ENCODE measurements around the gene PABPN1.
"Not testable (repeated sequence)": the region's sequence is repeated elsewhere in the genome, so short reads cannot be mapped to it uniquely, and the experiment has no call there.

The PABPN1 gene, protein sequence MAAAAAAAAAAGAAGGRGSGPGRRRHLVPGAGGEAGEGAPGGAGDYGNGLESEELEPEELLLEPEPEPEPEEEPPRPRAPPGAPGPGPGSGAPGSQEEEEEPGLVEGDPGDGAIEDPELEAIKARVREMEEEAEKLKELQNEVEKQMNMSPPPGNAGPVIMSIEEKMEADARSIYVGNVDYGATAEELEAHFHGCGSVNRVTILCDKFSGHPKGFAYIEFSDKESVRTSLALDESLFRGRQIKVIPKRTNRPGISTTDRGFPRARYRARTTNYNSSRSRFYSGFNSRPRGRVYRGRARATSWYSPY

DNA sequence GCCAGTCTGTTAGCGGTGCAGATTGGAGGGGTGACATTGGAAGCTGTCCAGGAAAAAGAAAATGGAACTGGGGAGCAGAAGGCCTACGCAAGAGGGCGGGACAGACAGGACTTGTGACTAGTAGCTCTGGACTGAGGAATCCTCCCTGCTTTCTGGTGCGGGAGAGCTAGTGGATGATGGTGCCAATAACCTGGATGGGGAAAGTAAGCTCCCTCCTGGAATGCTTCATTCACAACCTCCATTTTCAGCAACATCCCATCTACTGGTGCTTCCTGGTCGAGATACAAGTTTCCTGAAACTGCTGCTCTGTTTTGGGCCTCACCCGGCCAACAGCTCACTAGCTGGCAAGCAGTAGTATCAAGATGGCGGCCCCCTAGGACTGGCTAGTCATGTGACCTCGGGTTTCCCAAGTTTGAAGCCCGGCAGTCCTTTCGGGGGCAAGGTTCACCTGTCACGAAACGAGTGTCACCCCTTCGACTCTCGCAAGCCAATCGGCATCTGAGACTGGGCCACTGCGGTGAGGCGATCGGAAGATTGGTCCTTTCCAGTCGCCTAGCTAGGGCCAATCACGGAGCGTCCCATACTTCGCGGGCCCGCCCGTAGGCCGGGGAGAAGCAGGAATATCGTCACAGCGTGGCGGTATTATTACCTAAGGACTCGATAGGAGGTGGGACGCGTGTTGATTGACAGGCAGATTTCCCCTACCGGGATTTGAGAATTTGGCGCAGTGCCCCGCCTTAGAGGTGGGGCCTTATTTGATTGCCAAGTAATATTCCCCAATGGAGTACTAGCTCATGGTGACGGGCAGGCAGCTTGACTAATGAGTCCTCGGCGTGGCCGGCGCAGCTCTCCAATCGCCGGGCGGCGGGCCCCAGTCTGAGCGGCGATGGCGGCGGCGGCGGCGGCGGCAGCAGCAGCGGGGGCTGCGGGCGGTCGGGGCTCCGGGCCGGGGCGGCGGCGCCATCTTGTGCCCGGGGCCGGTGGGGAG is at the start of gene PABPN1:
PABPN1 (plus strand) TSS at position 874 of the 988 bp plus-strand sequence; CDS start at position 887, 13 bp downstream.
- FAIRE-seq (peak; percentile 9), DNase-seq (ENCODE audit: low spot score) (peak; percentile 97)

DNA sequence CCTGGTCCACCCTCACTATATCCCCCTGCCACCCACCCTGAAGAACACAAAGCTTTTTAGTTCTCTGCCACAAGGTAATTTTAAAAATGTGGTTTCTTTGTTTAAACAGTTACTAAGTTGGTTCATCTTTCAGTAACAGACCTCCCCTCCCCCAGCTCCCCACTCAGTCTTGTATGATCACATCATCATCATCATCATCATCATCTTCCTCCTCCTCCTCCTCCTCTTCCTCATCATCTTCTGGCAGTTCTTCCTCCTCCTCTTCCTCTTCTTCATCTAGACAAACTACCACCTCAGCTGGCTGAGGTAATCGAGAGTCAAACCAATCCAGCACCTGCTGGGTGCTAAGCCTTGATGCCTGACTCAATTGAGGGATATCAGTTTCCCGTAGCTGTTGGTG is 45.8 kb upstream of the PABPN1 start:
- FAIRE-seq (no peak), DNase-seq (ENCODE audit: low spot score) (no peak)

DNA sequence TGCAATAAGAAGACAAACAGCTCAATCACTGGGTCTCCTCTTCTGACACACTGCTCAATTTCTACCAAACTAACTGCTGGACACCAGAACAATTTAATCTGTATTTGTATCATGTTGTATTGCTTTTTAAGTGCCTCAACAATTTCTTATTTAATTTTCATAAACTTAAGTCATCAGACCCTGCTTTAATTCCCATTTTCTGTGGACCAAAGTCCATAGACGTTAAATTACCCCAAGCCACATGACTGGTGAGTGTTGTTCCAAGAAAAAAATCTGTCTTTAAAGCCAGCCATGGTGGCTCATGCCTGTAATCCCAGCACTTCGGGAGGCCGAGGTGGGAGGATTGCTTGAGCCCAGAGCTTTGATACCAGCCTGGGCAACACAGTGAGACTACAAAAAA is 44.1 kb upstream of the PABPN1 start:
- FAIRE-seq = no peak

DNA sequence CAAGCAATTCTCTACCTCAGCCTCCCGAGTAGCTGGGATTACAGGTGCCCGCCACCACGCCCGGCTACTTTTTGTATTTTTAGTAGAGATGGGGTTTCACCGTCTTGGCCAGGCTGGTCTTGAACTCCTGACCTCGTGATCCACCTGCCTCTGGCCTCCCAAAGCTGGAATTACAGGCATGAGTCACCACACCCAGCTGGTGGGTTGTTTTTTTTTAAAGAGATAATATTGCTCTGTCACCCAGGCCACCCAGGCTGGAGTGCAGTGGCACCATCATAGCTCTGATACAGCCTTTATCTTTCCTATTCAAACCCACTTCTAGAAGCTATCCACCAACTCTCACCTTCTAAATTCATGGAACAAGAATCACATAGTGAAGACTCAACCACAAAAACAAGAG is 43.3 kb upstream of the PABPN1 start:
- not testable (repeated sequence) for FAIRE-seq; DNase-seq (ENCODE audit: low spot score)

More for the DNA sequence above, 44.1 kb upstream of the PABPN1 start:
- DNase-seq (ENCODE audit: low spot score) = no peak

DNA sequence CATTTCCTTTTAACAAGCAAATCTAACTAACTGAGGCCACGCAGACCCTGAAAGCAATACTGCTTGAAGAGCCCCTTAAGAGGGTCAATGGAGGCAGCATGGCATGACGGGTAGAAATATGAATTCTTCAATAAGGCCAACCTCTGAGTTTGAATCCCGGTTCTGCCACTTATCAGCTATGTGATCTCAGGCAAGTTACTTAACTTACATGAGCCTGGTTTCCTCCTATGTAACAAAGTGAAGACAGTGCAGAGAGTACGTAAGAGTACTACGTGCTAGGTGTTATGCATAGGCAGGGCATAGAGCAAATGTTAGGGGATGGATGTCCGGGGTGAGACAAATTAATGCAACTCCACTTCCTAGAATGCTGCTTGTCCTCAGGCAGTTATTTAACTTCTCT is 40.0 kb upstream of the PABPN1 start:
- DNase-seq (ENCODE audit: low spot score) (no peak), FAIRE-seq (no peak)

DNA sequence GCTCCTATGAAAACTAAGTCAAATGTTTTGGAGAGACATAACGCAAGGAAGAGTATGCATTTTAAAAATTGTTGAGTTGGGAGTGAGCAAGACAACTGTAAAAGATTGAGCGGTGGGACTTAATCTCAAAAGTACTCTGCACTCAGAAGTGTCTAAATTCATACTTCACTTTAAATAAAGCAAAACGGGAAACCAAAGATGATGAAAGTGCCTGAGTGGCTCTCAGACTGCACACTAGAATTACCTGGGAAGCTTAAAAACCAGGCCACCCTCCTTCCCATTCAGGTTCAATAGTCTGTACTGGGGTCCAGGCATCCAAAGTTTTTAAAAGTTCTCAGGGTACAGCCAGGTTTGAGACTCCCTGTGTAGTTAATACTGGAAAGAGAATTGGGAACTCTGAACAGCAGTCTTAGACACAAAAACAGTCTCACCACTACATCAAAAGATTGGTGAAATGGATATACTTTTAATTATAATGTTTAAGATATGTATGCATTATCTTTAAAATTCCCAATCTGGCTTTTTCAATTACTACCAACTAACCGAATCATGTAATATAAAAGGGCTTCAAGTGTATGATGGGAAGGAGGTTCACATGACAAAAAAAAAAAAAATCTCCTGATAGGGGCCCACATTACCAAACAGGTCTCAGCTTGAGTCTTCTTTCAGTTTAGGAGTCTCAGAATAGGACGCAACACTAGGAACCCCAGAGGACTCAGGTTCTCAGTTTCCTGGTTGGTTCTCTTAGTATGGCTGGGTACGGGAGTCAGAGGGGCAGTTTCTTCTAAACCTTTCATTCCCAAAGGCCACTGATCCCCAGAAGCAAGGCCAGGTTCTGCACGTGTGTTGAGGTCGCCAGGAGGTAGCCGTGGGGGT is 36.4 kb upstream of the PABPN1 start:
- DNase-seq (ENCODE audit: low spot score) = no peak
- no peak for FAIRE-seq

DNA sequence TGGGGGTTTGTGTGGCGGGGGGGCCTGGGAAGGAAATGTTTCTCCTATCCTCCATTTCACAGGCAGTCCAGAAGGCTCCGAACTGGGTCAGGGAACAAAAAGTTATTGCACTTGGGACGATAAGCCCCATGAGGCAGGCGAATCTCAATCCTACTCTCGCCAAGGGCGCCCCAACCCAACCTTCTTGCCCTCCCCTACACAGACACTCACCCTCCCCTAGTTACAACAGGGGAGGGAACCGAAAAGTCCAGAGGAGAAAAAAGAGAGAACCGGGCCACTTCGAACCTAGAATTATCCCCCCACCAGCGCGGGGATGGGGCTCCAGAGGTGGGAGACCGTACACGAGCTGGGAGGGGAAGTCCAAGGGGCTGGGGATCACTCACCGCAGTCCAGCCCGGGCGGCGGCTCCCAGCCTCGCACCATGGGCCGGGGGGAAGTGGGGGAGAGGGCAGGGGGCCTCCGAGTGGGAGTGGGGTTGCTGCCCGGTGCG is 35.7 kb upstream of the PABPN1 start:
- DNase-seq (ENCODE audit: low spot score) (no peak), FAIRE-seq (no peak)

DNA sequence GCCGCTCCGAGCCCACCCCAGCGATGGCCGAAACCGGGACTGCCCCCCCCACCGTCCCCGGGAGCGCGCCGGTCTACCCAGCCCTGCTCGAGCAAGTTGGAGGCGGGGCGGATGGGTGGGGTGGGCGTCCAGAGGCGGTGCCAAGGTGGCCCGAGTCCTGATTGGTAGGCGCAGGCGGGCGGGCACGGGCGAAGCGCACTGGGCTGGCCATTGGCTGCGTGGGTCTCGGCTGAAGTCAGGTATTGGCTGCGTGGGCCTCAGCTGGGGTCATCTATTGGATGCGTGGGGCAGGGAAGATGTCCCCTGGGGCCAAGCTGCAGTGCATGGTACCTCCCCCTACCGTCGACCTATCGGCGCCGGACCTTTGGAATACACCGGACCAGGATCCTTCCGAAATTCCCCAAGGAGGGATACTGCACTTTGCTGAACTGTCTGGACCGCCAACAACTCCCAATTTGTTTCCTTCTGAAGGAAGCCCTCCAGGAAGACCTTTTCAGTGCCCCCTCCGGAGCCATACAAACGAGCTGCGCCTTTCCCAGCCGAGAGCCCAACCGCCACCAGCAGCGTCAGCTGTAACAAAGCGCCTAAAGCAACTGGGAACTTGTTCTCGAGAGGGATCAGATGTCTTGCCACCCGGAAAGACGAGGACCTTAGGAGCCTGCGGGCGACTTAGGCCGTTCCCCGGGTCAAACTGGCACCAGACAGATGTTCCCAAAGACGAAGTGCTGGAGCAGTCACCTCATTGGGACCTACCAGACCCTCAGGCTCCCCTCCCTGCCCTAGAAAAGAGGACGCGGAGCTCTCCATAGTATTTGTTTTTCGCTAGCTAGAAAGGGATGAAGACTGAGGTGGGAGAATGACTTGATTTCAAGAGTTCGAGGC is 35.0 kb upstream of the PABPN1 start, which contains the start of gene HOMEZ:
HOMEZ (minus strand) TSS at position 113 of the 882 bp plus-strand sequence. CDS start 180 bp downstream, outside the sequence.
- FAIRE-seq (peak; percentile 97), DNase-seq (ENCODE audit: low spot score) (peak; percentile 99)

DNA sequence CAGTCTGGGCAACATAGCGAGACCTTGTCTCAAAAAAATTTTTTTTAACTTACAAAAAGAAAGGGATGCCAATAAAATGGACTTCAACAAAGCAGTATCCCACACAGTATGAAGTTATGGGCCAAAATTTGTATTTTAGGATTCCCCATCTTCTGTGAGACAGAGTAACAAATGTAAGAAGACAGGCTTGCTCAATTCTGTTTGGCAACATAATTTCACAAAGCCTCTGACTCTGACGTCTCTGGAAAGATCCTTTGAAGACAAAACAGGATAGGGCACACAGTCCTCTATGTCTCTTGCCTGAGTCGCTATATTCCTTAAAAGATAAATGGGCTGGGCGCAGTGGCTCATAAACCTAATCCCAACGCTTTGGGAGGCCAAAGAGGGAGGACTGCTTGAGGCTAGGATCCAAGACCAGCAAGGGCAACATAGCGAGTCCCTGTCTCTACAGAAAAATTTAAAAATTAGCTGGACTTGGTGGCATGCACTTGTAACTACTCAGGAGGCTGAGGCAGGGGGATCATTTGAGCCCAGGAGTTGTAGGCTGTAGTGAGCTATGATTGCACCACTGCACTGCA is 34.3 kb upstream of the PABPN1 start:
- FAIRE-seq (no peak), DNase-seq (ENCODE audit: low spot score) (no peak)

DNA sequence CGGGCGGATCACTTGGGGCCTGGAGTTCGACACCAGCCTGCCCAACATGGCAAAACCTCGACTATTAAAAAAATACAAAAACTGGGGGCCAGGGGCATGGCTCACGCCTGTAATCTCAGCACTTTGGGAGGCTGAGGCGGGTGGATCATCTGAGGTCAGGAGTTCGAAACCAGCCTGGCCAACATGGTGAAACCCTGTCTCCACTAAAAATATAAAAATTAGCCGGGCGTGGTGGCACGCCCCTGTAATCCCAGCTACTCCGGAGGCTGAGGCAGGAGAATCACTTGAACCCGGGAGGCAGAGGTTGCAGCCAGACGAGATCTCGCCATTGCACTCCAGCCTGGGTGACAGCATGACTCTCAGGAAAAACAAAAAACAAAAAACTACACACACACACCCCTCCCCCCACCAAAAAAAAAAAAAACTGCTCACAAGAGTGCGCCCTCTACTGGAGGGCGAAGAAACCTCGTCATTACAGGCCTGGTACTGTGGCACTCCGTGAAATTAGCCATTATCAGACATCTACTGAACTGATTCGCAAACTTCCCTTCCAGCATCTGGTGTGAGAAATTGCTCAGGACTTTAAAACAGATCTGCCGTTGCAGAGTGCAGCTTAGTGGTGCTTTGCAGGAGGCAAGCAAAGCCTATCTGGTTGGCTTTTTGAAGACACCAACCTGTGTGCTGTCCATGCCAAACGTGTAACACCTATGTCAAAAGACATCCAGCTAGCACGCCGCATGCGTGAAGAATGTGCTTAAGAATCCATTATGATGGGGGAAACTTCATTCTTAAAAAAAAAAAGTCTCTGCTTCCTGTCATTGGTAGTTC is 26.3 kb upstream of the PABPN1 start:
- DNase-seq (ENCODE audit: low spot score) = peak; percentile 36
- FAIRE-seq = no peak

DNA sequence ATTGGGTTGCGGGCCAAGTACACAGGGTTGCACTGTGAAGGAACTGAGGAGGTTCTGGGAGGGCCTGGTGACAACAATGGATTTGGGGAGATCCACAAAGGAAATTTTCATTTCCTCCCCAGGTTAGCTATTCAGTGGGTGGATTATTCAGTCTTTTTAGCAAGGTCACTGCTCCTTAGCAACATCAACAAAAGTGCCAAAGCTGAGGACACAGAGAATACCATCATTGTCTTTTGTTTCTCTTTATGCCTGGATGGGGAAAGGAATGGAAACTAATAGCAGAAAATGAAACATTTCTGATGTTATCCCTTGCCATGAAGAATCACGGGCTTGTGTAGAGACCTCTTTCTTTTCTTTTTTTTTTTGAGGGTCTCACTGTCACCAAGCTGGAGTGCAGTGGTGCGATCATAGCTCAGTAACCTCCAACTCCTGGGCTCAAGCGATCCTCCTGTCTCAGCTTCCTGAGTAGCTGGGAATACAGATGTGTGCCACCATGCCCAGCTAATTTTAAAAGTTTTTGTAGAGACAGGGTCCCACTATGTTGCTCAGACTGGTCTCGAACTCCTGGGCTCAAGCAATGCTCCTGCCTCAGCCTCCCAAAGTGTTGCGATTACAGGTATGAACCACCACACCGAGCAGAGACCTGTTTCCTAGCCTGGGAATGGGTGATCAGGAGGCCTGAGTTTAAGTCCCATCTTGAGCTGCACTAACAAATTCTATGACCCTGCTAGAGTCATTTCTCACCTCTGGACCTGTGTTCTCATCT is 25.1 kb upstream of the PABPN1 start:
- FAIRE-seq (no peak), DNase-seq (ENCODE audit: low spot score) (no peak)

DNA sequence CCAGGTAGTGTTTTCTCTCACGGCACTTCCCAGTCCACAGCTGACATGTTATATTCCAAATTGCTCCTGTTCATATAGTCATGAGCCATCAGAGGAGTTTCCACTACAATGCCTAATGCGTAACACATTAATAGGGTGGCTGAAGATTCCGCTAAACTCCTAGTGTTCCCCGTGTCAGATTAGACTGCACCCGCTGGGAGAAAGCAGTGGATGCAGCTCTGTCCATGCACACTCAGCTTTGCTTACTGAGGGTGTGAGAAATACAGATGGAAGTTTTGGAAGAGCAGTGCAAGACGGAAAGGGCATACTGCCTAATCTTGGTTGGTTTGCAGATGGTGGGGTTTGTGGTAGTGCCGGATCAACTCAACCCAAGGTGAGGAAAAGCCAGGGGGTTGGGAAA is 24.2 kb upstream of the PABPN1 start:
- FAIRE-seq (no peak), DNase-seq (ENCODE audit: low spot score) (no peak)

DNA sequence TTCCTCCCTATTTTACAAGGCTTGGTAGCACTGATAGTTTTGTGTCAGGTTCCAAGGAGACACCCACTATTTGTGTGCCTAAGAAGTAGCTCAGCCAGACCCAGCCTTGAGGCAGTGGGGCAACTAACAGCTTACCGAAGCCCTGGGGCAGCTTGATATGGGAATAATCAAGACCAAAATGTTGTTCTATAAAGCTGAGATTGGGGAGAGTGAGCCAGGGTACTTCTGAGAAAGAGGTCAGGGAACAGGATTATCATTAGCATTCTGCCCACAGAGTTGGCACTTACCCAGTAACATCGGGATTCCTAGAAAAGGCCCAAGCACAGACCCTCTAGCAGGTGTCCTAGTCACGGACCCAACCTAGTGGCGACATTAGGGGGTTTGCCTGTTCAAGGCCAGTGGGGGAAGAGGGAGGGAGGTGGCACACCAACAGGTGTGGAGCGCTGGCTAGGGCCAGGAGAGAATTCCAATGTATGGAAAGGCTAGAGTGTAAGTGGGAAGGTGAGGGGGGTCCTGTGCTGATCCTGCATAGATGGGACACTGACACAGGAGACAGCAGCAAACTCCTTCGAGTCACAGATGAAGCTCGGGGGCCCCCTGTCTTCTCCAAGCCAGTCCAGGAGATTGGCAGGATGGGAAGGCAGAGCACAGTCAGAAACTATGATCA is 23.5 kb upstream of the PABPN1 start:
- DNase-seq (ENCODE audit: low spot score) = no peak
- no peak for FAIRE-seq

DNA sequence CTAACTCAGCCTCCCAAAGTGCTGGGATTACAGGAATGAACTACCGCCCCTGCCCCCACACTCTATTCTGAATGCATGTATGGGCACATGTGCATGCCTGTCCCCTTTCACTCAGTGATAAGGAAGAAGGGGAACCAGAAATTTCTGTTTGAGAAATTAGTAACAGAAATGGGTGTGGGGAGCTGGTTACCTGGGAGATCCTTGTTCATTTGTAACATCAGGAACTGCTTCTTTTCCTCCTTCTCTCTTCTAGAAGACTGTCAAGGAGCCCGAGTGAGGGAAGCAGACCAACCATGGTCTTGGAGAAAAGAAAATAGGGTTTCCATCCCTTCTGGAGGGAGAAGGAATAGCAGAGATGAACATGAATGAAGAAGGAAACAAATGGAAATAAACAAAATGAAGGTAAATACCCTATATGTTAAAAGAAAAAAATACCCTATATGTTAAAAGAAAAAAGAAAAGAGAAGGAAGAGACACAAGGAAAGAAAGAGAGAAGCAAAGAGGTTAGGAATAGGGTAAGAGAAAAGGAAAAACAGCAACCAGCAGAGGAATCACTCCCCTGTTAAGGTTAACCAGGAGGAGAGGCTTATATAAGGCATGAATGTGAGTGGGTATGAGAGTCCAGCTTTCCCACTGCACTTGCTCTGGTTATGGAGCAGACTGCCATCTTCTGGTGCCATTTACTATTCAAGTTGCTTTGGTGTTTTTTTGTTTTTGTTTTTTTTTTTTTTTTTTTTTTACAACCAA is 21.9 kb upstream of the PABPN1 start:
- FAIRE-seq = no peak
- DNase-seq (ENCODE audit: low spot score) = peak; percentile 35

DNA sequence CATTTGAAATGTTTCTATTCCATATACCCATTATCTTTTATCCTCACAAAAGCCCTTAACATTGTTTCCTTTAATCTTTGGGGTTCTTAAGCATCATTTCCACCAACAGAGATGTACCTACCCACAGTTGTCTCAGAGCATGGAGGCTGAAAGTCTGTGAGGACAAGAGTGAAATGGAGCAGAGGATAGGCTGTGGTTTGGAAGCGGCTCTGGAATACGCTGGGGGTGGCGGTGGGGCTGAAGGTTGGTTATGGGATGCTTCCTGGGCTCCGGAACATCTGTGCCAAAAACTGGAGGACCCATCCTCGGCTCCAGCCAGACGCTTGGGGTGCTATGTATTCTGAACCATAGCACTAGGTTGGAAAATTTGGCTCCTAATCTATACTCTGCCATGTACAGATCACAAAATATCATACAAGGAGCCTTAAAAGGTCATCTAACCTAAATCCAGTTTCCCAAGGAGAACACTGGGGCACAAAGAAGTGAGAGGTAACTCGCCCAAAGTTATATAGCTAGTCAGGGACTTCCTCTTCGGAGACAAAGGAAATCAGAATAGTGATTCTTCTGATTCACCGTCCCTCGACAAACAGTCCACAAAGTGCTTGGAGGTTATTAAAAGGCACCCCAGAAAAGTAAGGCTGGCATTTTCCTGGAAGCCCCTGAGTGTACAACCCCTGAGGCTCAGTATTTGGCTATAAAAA is 21.1 kb upstream of the PABPN1 start:
- no peak for FAIRE-seq
- no peak for DNase-seq (ENCODE audit: low spot score)

DNA sequence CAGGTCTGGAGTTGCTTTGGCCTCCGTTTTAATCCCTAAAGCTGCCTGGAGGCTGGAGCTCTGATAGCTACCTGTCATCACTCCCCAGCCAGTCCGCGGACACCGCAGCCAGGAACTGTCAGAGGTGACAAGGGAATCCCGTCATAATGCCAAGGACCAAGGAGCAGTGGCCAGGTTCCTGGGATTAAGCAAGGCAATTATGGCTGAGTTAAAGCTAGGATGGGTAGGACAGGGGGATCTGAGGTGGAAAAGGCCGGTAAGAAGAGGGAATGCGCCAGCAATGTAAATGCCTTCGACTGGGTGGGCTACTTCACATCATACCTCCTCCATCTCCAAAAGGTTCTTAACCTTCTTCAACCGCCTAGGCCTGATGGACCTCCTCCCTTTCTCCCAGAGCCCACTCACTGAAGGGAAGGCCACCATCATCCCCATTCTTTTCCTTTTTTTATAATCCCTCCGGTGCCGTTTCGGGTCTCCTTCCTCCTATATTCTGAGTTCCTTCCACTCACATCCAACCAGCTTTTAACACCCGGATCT is 20.5 kb upstream of the PABPN1 start:
- FAIRE-seq (no peak), DNase-seq (ENCODE audit: low spot score) (peak; percentile 30)

Data from urothelium cell line (cell line).